GM12891 (cell line): ENCODE measurements around the gene CSMD2.

Source experiments
- DNase-seq: peaks from one replicate; pipeline ENCODE4 v3.0.0; 2011; ENCODE audit warnings: low spot score; ENCODE audit not compliant: insufficient read length
- FAIRE-seq: peaks from 2 replicates; lab custom pipeline; 2011; peaks lifted over from hg19 to GRCh38; lab: Jason Lieb, UNC
- PAX5 ChIP-seq: IDR thresholded peaks from 2 replicates; pipeline ENCODE4 v1.6.1; 2011; ENCODE audit warnings: low read length, moderate library complexity, mild to moderate bottlenecking; ENCODE audit not compliant: insufficient read depth, severe bottlenecking
- POLR2A ChIP-seq: IDR thresholded peaks from 2 replicates; pipeline ENCODE4 v1.6.1; 2011; ENCODE audit warnings: low read depth, low read length, control low read depth
- POLR2AphosphoS5 ChIP-seq: IDR thresholded peaks from 2 replicates; pipeline ENCODE4 v1.6.1; 2011; ENCODE audit warnings: low read depth, low read length, control low read depth
- POU2F2 ChIP-seq: IDR thresholded peaks from 2 replicates; pipeline ENCODE4 v1.6.1; 2011; ENCODE audit warnings: low read depth, mild to moderate bottlenecking, control low read depth, low read length, moderate library complexity
- SPI1 ChIP-seq: IDR thresholded peaks from 2 replicates; pipeline ENCODE4 v1.6.1; 2011; ENCODE audit warnings: low read depth, low read length, control low read depth
- TAF1 ChIP-seq: IDR thresholded peaks from 2 replicates; pipeline ENCODE4 v1.6.1; 2011; ENCODE audit warnings: low read depth, low read length, control low read depth

Gene CSMD2

DNA sequence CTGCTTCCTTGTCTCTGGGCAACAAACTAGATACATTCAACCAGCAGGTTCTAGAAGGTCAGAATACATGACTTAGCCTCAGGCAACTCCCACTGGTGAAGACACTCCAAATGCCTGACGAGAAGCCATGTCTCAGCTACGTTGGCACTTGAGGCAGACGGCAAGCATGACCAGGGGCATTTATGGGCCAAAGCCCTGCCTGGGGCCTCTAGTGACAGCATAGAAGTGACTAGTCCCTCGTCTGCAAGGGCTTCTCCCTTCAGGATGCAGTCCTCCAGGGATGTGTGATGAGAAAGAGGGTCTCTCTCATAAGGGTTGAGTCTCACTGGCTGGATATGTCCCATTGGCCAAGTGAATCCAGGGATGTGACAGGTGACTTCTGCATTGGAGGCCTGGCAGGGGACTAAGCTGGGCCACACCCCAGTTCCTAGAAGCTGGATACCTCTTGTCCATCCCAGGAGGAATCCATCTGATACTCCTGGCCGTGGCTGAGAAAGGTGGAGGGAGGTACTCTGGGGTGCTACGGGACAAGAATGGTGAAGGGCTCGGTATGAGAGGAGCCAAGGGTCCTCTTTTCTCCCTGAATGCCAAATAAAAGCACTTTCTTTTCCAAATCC is 449.7 kb downstream of the CSMD2 start:
- TF ChIP-seq POLR2AphosphoS5 (no peak), PAX5 (no peak)
- DNase-seq (no peak), FAIRE-seq (no peak)

DNA sequence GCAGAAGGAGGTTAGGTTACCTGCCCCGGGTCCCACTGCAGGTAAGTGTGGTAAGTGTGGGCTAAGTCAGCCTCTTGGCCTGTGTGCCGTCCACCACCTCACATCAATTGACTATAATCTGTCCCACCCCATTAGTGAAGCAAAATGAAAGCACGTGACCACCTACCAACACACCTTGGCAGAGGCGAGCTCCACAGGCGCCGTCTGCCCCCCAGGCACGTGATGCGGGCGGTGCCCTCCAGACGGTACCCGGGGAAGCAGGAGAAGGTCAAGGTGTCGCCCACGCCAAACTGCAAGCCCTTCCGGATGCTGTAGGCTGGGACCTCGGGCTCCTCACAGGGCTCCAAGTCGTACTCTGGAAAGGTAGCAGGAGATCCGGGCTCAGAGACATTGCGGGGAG is 450.6 kb downstream of the CSMD2 start:
- no peak for FAIRE-seq
- TF ChIP-seq POLR2A (no peak), PAX5 (no peak), SPI1 (no peak), POU2F2 (no peak)
- no peak for DNase-seq

DNA sequence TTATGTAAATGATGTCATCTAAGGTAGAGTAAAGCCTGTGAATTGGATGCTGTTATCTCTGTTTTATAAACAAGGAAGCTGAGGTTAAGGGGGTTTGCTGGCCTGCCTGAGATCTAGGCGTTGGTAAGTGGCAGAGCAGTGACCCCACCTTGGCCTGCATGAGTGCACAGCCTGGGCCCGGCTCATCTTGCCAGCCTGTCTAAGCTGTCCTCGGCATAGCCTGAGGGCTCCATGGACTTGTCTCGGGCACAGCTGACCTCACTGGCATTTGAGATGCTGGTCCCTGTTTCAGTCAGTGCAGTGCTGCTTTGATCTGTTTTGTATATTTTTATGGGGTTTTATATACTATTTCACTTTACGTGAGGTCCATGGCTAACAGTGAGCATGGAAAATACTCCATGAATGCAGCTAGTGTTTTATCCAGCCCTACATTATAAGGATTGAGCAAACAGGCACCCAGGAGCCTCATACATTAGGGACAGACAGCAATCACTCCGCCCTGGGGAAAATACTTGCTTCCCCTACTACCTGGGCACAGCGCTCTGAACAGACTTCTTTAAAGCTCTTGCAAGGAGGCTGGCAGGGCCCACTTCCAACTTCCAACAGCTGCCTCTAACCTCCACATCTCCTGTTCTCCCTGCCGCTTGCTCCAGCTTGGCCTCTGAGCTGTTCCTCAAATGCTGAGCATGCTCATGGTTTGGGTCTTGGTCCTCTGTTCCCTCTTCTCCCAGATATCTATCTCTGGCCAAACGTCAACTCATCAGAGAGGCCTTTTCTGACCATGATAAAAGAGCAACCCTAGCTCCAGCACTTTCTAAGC is 451.8 kb downstream of the CSMD2 start:
- DNase-seq (no peak), FAIRE-seq (no peak)
- TF ChIP-seq POLR2A: no peak
- no peak for TF ChIP-seq POLR2AphosphoS5
- no peak for TF ChIP-seq POU2F2
- TF ChIP-seq SPI1: no peak
- no peak for TF ChIP-seq PAX5
- TF ChIP-seq TAF1: no peak

DNA sequence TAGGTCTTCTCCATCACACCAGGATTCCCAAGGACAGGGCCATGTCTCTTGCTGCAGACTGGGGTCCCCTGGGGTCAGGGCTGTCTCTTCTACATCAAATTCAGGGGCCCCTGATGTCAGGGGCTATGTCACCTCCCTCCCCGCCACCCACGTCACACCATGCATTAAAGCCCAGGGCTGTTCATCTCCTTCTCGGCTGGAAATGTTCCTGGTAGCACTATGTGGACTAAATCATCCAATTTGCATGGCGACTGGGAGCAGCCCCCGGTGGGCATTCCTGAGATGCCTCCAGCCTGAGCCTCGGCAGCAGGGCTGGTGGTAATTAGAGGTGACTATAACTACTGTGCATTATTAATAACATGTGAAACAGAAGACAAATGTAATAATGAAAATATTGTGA is 452.8 kb downstream of the CSMD2 start:
- FAIRE-seq (no peak), DNase-seq (no peak)
- TF ChIP-seq SPI1 (no peak), PAX5 (no peak), POLR2AphosphoS5 (no peak), TAF1 (no peak), POU2F2 (no peak), POLR2A (no peak)

DNA sequence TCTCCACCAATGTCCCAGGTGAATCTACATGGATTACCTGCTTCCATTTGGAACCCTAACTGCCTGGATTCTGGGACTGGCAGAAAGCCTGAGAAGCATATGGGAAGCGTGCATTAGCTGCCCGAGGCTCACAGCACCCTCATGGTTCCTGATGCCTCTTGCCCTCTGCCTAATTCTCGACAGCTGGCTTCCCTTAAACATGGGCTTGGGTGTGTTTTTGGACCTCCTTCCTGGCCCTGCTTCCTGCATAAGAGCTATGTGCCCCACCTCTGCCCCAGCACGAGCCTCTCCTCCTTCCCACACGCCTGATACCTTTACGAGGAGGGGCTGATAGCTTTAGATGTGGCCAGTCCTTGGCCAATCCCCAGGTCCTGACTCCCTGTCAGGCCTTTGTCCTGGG is 453.5 kb downstream of the CSMD2 start:
- TF ChIP-seq POLR2A: no peak
- no peak for TF ChIP-seq PAX5
- TF ChIP-seq SPI1: no peak
- TF ChIP-seq POLR2AphosphoS5: no peak
- DNase-seq (no peak), FAIRE-seq (no peak)

DNA sequence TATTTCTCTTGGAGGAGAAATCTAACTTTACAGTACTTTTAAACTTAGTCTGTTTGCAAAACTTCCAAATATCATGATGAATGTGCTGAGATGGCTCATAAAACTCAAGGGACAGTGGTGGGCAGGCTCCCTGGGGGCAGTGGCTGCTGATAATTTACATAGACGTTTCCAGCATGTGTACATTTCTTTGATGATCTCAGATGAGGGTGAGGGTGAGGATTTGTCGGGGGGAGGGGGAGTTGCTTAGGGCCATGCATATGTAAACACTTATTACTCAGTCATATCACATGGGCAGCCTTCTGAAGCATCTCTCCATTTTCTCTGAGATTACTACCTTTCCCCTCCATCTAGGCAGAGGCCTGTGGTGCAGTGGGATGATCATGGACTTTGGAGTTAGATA is 454.1 kb downstream of the CSMD2 start:
- DNase-seq: no peak
- no peak for FAIRE-seq
- TF ChIP-seq POU2F2: no peak
- TF ChIP-seq POLR2AphosphoS5: no peak
- no peak for TF ChIP-seq SPI1
- no peak for TF ChIP-seq TAF1
- TF ChIP-seq PAX5: no peak

DNA sequence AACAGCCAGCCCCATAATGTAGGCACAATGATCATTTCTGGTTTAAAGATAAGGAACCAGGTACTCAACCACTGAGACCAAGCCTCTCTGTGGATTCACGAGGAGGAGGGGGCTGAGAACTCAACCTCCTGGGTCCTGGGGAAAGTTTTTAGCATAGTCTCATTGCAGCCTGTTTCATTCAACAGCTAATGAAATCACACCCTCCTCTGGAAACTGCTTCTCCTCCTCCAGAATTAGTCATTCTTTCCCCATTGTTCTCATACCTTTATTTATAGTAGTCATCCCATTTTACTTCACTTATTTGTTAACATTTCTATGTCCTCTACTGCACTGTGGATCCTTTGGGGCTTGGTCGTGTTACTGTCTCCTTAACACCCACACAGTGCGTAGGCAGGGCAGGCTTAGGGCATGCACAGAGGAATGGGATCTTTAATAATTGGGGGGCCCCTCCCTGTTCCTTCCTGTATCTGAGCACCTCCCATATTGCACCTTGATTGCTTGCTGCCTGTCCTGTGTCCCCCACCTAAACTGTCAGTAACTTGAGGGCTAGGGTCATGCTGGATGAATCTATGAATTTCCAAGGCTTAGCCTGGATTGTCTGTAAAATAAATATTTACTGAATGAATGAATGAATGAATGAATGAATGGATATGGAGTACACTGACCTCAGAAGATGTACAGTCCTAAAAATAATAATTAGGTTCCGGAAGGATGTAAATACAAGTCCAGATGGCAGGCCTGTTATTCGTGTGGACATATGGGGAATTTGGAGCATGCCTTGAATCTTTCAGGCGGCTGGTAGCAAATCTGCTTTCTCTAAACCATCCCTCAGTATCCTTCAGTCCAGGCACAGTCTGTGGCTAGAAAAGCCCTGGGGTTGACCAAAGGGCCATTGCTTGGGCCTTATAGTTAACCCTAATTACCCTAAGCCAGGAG is 455.0 kb downstream of the CSMD2 start:
- DNase-seq: no peak
- no peak for TF ChIP-seq POLR2AphosphoS5
- TF ChIP-seq POU2F2: no peak
- TF ChIP-seq SPI1: no peak
- TF ChIP-seq TAF1: no peak
- no peak for TF ChIP-seq PAX5
- TF ChIP-seq POLR2A: no peak
- FAIRE-seq: no peak

DNA sequence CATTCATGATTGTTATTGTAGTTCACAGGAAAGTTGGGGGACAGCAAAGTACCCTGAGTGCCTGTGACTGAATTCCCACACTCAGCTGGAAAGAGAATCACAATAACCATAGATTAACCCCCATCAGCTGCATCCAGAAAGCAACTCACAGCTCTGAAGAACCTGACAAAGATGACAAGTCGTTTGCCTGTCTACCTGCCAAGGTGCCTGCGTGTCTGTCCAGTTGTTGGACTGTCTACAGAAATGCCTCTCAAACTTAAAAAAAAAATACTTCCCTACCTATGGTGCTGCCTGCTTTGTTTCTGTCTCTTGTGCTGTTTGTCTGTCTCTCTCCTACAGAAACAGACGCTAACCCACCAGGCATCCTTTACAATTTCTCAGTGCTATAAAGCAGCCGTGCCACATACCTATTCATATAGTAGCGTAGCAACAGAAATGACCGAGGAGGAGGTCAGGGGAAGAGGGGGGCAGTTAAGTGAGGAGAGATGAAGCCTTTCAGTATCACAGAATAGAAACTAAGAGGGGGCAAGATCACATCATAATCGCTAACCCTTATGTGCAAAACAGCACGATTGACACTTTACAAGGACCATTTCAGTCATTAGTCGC is 455.8 kb downstream of the CSMD2 start:
- FAIRE-seq: no peak
- TF ChIP-seq POU2F2: no peak
- TF ChIP-seq PAX5: no peak
- no peak for TF ChIP-seq POLR2AphosphoS5
- TF ChIP-seq TAF1: no peak
- TF ChIP-seq POLR2A: no peak
- no peak for TF ChIP-seq SPI1
- no peak for DNase-seq

DNA sequence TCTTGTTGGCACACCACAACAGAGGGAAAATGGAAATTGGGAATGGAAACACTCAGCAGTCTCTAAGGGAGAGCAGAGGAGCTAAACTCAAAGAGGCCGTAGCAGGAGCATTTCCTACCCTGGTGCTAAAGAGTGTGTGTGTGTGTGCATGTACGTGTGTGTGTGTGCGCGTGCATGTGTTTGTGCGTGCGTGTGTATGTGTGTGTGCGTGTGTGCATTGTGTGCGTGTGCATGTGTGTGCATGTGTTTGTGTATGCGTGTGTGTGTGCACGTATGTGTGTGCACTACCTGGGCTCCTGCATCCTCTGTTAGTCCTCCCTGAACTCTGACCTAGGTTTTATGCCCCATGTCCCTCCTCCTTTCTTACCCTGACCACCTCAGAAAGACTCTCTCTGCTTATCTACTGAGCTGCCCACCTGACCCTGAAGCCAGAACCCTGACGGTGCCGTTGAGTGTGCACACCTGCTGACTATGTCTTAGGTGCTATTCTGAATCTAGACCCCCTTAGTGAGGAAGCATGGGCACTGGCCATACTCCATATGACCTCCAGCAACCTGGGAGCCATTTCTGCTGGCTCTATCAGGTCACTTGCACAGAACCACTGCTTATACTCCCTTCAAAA is 458.3 kb downstream of the CSMD2 start:
- TF ChIP-seq PAX5 (no peak), POLR2AphosphoS5 (no peak), SPI1 (no peak), POLR2A (no peak), POU2F2 (no peak)
- DNase-seq: no peak
- FAIRE-seq: no peak

DNA sequence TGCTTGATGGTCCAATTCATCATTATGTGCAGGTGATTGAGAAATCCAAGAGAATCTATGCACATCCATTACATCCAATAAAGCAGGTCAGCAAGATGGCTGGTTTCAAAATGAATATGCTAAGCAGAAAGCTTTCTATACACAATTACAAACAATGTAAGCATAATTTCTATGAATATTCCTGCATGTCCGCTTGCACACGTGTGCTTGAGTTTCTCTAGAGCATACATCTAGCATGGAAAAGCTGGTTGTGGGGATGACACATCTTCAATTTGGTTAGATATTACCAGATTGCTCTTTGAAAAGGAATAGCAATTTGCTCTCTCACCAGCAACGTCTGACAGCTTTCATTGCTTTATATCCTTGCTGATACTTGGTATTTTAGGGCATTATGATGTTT is 461.6 kb downstream of the CSMD2 start:
- FAIRE-seq (no peak), DNase-seq (no peak)
- no peak for TF ChIP-seq POU2F2
- TF ChIP-seq POLR2A: no peak
- no peak for TF ChIP-seq PAX5
- TF ChIP-seq SPI1: no peak
- TF ChIP-seq TAF1: no peak
- TF ChIP-seq POLR2AphosphoS5: no peak
